GM10266 (cell line): ENCODE measurements around the gene LRMDA.

Source experiments
- DNase-seq: peaks from one replicate; pipeline ENCODE4 v3.0.0; 2012; ENCODE audit errors: extremely low spot score
- CTCF ChIP-seq: IDR thresholded peaks from 2 replicates; pipeline ENCODE4 v1.5.1; 2012; ENCODE audit warnings: mild to moderate bottlenecking, low read depth; ENCODE audit not compliant: control insufficient read depth, insufficient read depth; ENCODE audit errors: missing control alignments

LRMDA gene

GRCh38 chr10:75450075-75450445 lies 18.6 kb downstream of the LRMDA start:
- no peak for TF ChIP-seq CTCF
- no peak for DNase-seq

DNA sequence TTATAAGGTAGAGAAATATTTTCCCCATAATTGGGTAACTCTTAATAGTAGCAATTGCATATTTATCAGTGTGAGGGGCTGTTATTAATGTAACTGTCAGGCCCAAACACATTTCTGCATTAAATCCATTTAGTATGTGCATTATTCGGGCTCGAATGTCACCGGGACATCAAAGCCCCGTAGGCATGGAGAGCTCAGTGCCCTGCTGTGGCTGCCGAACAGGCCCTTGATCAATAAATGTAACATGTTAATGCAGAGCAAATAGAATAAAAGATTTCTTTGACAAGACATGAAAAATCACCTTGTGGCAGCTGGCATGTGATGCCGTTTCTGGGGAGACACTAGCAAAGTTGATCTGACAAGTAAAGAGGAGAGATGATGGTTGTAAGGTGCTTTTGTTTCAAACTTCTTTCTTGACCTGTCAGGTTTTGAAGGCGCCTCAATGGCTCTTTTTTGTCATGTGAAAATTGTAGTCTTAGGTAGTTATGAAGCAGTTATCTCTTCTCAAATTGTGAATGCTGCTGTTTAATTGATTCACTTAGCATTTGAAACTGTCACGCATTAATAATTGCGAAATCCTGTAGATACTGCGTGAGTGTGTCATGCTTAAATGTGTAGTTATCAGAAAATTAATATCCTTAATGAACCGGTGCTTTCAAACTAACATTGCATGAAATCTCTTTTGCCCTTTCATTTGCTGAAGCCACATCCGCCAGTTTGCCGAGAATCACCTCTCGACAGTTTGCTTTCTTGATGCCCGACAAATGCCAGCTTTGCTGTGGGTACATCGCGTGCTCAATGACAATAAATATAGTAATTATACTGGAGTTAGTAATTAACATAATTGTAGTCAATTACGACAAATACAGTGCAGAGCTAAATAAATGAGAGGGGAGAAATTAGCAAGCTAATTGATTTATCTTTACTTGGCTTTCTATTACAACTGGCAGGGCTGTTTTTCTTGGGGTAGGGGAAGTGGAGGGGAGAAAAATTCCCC lies 19.5 kb downstream of the LRMDA start:
- no peak for DNase-seq
- TF ChIP-seq CTCF = no peak

- DNase-seq = no peak
- no peak for TF ChIP-seq CTCF
Measured at GRCh38 chr10:75451831-75452230, 20.4 kb downstream of the LRMDA start.

GRCh38 chr10:75452997-75453396 lies 21.6 kb downstream of the LRMDA start:
- no peak for TF ChIP-seq CTCF

DNA sequence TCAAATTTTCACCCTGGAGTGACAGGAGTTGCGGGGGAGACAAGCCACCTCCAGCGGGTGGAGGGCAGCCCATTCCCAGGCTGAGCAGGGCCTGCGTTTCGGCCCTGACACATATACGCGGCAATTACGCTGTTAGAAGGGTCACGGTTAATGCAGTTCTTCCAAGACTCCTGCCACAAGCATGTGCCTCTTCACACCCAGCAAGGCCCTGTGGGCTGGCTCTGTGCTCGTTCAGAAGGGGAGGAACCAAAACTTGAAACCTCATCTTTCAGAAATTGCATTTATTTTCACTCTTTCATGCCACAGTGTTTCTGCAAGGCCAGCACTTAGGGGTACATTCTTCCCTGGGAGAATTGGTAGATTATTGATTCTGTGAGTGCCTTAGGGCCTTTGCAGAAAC lies 24.7 kb downstream of the LRMDA start:
- DNase-seq = no peak
- TF ChIP-seq CTCF = no peak

More at GRCh38 chr10:75452997-75453396, 21.6 kb downstream of the LRMDA start:
- no peak for DNase-seq

DNA sequence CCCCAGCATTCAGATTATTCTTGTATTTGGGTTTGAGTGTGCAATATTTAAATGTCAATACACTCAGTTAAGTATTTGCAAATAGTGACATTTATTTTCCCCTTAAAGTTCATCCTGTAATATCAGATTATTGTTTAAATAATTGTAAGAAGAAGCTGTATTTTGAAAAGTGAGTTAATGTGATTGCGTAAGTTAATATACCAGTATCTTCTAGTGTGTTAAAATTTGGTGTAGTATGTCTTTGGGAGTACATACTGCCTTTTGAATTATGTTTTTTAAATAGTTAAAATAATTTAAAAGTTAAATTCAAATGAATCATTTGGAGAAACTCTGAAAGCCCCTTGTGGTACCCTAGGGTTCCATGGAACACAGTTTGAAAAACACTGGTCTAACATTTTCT lies 28.6 kb downstream of the LRMDA start:
- no peak for DNase-seq
- TF ChIP-seq CTCF = no peak
